Right atrium auricular region (tissue), 2 donors: ENCODE data around the gene LOXL4. TPM values are rescaled to one million over a fixed set of nuclear protein-coding genes. Genes with fewer than 3 reads are reported as not detected.

Experiments used
- DNase-seq: peaks from one replicate; pipeline ENCODE4 v3.0.0-alpha.2; 2019; ENCODE audit warnings: low spot score
- H3K27ac ChIP-seq, 2 donors: fragments of 200-600 bp; sonication (generic); 1 replicate in 1 of 2; 2 replicates in 1 of 2; pipeline ENCODE4 v1.5.1; 2016 to 2019
- H3K27me3 ChIP-seq, 2 donors: fragments of 200-600 bp; sonication (generic); one replicate each; pipeline versions ENCODE4 v1.5.1 to v1.6.0; 2017 to 2019
- H3K36me3 ChIP-seq: fragments of 200-600 bp; sonication (generic); one replicate; pipeline ENCODE4 v1.5.1; 2016
- H3K4me1 ChIP-seq, 2 donors: fragments of 200-600 bp; sonication (generic); one replicate each; pipeline versions ENCODE4 v1.5.1 to v1.6.0; 2017 to 2019
- H3K4me3 ChIP-seq, 2 donors: fragments of 200-600 bp; sonication (generic); 1 replicate in 1 of 2; 2 replicates in 1 of 2; pipeline ENCODE4 v1.5.1; 2017 to 2019; ENCODE audit warnings: mild to moderate bottlenecking in 1 of 2, moderate library complexity in 1 of 2
- H3K9me3 ChIP-seq, 2 donors: fragments of 200-600 bp; sonication (generic); one replicate each; pipeline ENCODE4 v1.5.1; 2019
- total RNA-seq, 2 donors: library from RNA; depleted of rRNA; stranded (reverse); fragments of >200 nt; gene quantifications; one replicate each; pipeline ENCODE4 v1.1.0, GENCODE V29; 2016
- TF ChIP-seq, protein P1 (sequence below), 2 donors: fragments of 200-600 bp; sonication (generic); IDR thresholded peaks; one replicate each; pipeline ENCODE4 v1.5.1; 2019; ENCODE audit warnings: antibody characterized with exemption in 2 of 2

LOXL4 gene
- total RNA-seq = 1 to 10 TPM; 1.5 to 1.6 TPM

GRCh38 chr10:98267894-98268693, at the start of gene LOXL4:
Gene LOXL4 (minus strand): TSS chr10:98268194. CDS start chr10:98263019, 5,175 bp downstream.
- Histone ChIP-seq H3K9me3 (no peaks in the 10 kb centered on the region), H3K27ac (peak within 1 kb of the TSS; percentile 81 to 87), H3K36me3 (no peaks in the 10 kb centered on the region), H3K4me1 (peaks cover 0 to 46% of the 10 kb centered on the region in 2 donors), H3K27me3 (no peaks in the 10 kb centered on the region), H3K4me3 (peak within 1 kb of the TSS; percentile 40 to 59)
- TF ChIP-seq, protein P1, sequence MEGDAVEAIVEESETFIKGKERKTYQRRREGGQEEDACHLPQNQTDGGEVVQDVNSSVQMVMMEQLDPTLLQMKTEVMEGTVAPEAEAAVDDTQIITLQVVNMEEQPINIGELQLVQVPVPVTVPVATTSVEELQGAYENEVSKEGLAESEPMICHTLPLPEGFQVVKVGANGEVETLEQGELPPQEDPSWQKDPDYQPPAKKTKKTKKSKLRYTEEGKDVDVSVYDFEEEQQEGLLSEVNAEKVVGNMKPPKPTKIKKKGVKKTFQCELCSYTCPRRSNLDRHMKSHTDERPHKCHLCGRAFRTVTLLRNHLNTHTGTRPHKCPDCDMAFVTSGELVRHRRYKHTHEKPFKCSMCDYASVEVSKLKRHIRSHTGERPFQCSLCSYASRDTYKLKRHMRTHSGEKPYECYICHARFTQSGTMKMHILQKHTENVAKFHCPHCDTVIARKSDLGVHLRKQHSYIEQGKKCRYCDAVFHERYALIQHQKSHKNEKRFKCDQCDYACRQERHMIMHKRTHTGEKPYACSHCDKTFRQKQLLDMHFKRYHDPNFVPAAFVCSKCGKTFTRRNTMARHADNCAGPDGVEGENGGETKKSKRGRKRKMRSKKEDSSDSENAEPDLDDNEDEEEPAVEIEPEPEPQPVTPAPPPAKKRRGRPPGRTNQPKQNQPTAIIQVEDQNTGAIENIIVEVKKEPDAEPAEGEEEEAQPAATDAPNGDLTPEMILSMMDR (IDR thresholded peaks at IDR 0.05) = no peak
- DNase-seq = no peak

DNA sequence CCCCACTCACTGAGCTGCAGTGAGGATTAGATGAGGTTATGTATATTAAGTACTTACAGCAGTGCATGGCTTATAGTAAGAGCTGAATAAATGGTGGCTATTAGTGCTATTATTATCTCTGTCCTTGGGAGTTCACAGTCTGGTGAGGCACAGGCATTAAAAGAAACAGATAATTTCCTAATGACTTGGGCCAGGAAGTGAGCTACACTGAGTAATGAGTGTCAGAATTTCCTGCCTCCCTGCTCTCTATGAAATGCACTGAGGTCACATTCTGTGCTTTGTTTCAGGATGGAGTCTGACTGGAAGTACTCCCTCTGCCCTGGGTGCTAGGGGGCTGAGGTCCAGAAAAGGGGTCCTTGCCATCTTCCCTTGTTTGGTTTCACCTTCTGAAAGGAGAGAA, 48.7 kb upstream of the LOXL4 start:
- DNase-seq = no peak
- Histone ChIP-seq H3K27ac (peak overlapping the region in 1 of 2 donors; percentile 61), H3K9me3 (no peaks in the 10 kb centered on the region), H3K36me3 (no peaks in the 10 kb centered on the region), H3K4me1 (peaks cover 0 to 16% of the 10 kb centered on the region in 2 donors), H3K27me3 (no peaks in the 10 kb centered on the region), H3K4me3 (no peak overlapping the region)
- TF ChIP-seq, protein P1 (IDR thresholded peaks at IDR 0.05) = no peak

GRCh38 chr10:98316170-98316569, 48.2 kb upstream of the LOXL4 start:
- TF ChIP-seq, protein P1 (IDR thresholded peaks at IDR 0.05) = no peak
- Histone ChIP-seq H3K4me3 (no peak overlapping the region), H3K4me1 (peaks cover 0 to 16% of the 10 kb centered on the region in 2 donors), H3K27me3 (no peaks in the 10 kb centered on the region), H3K36me3 (no peaks in the 10 kb centered on the region), H3K27ac (peak overlapping the region in 1 of 2 donors; percentile 61), H3K9me3 (no peaks in the 10 kb centered on the region)
- no peak for DNase-seq

GRCh38 chr10:98314532-98315284, 46.7 kb upstream of the LOXL4 start:
- H3K27ac ChIP-seq = no peak overlapping the region
- peak; percentile 80 for DNase-seq
- TF ChIP-seq, protein P1 (IDR thresholded peaks at IDR 0.05) = no peak
- H3K27me3 ChIP-seq = no peaks in the 10 kb centered on the region
- no peaks in the 10 kb centered on the region for H3K9me3 ChIP-seq
- H3K4me3 ChIP-seq = no peak overlapping the region
- no peaks in the 10 kb centered on the region for H3K36me3 ChIP-seq
- H3K4me1 ChIP-seq = peaks cover 0 to 20% of the 10 kb centered on the region in 2 donors

GRCh38 chr10:98313598-98313997, 45.6 kb upstream of the LOXL4 start:
- no peak overlapping the region for H3K4me3 ChIP-seq
- TF ChIP-seq, protein P1 (IDR thresholded peaks at IDR 0.05) = no peak
- H3K4me1 ChIP-seq = peaks cover 0 to 31% of the 10 kb centered on the region in 2 donors

More at GRCh38 chr10:98313598-98313997, 45.6 kb upstream of the LOXL4 start:
- no peaks in the 10 kb centered on the region for H3K9me3 ChIP-seq
- DNase-seq = no peak
- no peaks in the 10 kb centered on the region for H3K27me3 ChIP-seq
- H3K27ac ChIP-seq = no peak overlapping the region
- H3K36me3 ChIP-seq = no peaks in the 10 kb centered on the region
